Stimulated activated naive B cell treated with anti-CD40 and anti-IgM and Interleukin-4, amounts not matched to agents 10 μg/mL and 1 μg/mL and 100 μg/mL, for 72 hours (primary cell): Measurements from ENCODE around the gene NIPSNAP3A.

Experiments
- ATAC-seq, 2 donors: fragments of 150-1000 bp; cut with Tn5 transposase; replicated peaks; 2 replicates each; pipeline ENCODE4 v1.10.0; 2021; ENCODE audit warnings: moderate library complexity in 1 of 2
- DNase-seq: peaks from one replicate; pipeline ENCODE4 v3.0.0; 2021
- H3K27ac Mint-ChIP-seq: one replicate; pipeline ENCODE4 v1.8.0; 2022; ENCODE audit warnings: mild to moderate bottlenecking, mixed read lengths
- H3K27me3 Mint-ChIP-seq, 2 donors: one replicate each; pipeline ENCODE4 v1.8.0; 2022; ENCODE audit warnings: mixed read lengths in 2 of 2
- H3K36me3 Mint-ChIP-seq, 2 donors: one replicate each; pipeline ENCODE4 v1.8.0; 2022; ENCODE audit warnings: mixed read lengths in 2 of 2, mild to moderate bottlenecking in 1 of 2
- H3K4me1 Mint-ChIP-seq, 2 donors: one replicate each; pipeline ENCODE4 v1.8.0; 2022; ENCODE audit warnings: mixed read lengths in 2 of 2, mild to moderate bottlenecking in 1 of 2
- H3K4me3 Mint-ChIP-seq, 2 donors: one replicate each; pipeline ENCODE4 v1.8.0; 2022; ENCODE audit warnings: mild to moderate bottlenecking in 2 of 2, mixed read lengths in 2 of 2, moderate library complexity in 1 of 2
- H3K9me3 Mint-ChIP-seq, 2 donors: one replicate each; pipeline ENCODE4 v1.8.0; 2022; ENCODE audit warnings: mixed read lengths in 2 of 2, mild to moderate bottlenecking in 1 of 2

Gene NIPSNAP3A

DNA sequence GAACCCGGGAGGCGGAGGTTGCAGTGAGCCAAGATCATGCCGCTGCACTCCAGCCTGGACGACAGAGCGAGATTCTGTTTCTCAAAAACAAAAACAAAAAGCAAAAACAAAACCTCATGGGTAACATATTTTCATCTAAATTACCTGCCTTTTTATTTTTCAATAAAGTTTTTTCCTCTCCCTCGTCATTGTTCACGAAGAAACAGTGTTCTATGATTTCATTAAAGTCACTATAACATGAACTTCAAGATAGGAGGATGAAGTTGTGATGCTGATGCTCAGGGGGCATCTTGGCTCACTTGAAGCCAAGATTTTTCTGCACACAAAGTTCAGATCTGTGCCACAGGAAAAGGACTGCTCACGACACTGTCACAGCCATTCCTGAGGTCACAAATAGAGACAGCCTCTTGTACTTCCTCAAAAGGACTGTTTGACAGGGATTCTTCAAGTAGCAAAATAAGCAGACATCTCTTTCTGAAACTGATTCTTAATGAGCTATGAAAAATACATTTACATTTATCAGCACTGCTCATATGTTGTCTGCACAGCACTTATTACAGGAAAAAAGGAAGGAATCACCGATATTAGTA is 32.6 kb downstream of the NIPSNAP3A start:
- H3K36me3 Mint-ChIP-seq = peaks cover 4 to 18% of the 10 kb centered on the region in 2 donors
- H3K4me1 Mint-ChIP-seq = peaks cover 24 to 27% of the 10 kb centered on the region in 2 donors
- H3K27me3 Mint-ChIP-seq = no peaks in the 10 kb centered on the region
- H3K4me3 Mint-ChIP-seq = no peak overlapping the region
- peak overlapping the region; percentile 59 for H3K27ac Mint-ChIP-seq
- no peaks in the 10 kb centered on the region for H3K9me3 Mint-ChIP-seq
- ATAC-seq = no peak
- DNase-seq = no peak

DNA sequence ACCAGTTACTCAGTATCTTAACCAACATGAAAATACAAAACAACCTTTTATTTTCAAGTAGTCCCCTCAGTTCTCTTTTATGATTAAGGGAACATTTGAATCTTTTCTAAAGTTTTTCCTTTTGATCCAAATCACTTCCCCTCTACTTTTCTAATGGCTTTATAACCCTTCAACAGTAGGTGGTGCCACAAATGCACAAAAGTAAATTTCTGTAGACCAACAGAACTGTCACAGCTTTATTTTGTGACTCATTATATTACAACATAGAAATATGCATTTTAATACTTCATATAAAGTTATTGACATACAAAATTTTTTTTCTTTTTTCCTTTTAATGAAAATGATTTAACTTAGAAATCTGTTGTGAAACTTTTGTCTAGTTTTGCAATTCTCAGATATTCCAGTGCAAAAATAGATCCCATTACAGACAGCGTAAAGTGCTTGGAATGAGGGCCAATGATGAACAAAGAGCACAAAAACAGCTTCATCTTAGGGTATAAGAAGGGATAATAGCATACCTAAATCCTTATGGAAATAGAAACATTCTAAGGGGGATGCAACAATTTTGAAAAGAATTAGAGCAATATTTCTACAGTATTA is 33.4 kb downstream of the NIPSNAP3A start:
- peak; percentile 44 to 59 for ATAC-seq

DNA sequence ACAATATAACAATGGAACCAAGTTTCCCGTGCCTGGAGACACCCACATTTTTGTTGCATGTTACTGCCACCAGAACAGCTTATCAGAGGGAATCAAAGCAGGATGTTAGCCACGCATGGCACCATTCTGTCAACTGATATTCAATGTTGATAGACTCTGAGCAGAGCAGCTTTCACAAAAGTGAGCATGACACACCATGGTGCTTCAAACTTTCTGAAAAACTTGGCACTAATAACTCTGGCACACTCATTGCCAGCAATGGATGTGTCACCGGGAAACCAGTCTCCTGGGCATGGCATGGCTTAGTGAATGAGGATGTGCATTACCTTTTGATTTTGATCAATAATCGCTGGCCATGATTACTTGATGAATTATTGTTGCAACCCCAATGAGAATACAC is 36.1 kb downstream of the NIPSNAP3A start:
- Mint-ChIP-seq H3K4me3 (no peak overlapping the region), H3K27ac (no peak overlapping the region), H3K36me3 (peaks cover 2 to 13% of the 10 kb centered on the region in 2 donors), H3K27me3 (no peaks in the 10 kb centered on the region), H3K4me1 (peaks cover 15 to 27% of the 10 kb centered on the region in 2 donors), H3K9me3 (no peaks in the 10 kb centered on the region)
- ATAC-seq (no peak), DNase-seq (no peak)

More for the DNA sequence above, 33.4 kb downstream of the NIPSNAP3A start:
- Mint-ChIP-seq H3K36me3 (peaks cover 4 to 18% of the 10 kb centered on the region in 2 donors), H3K27ac (no peak overlapping the region), H3K27me3 (no peaks in the 10 kb centered on the region), H3K9me3 (no peaks in the 10 kb centered on the region), H3K4me3 (no peak overlapping the region), H3K4me1 (peaks cover 24 to 27% of the 10 kb centered on the region in 2 donors)
- no peak for DNase-seq

DNA sequence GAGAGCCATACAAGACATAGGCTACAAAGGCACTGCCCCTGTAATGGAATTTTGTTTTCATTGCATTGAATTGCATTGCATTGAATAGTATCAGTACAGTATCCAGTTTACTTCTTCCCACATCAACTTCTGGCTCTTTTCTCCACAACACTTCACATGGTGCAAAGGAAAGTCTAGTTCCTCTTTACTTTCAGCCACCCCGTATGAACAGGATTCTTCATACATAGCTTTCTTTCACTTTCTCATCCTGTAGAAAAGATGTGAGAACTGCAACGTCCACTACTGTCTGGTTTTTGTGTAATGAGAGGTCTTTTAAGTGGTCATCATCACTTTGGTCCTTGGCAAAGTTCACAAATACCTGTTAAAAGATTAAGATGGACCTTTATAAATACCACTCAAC is 36.6 kb downstream of the NIPSNAP3A start:
- Mint-ChIP-seq H3K36me3 (peaks cover 3 to 10% of the 10 kb centered on the region in 2 donors), H3K4me3 (peak overlapping the region; percentile 32 to 44), H3K9me3 (no peaks in the 10 kb centered on the region), H3K27ac (peak overlapping the region; percentile 80), H3K4me1 (peaks cover 15 to 27% of the 10 kb centered on the region in 2 donors), H3K27me3 (no peaks in the 10 kb centered on the region)
- no peak for DNase-seq
- peak; percentile 81 to 90 for ATAC-seq

DNA sequence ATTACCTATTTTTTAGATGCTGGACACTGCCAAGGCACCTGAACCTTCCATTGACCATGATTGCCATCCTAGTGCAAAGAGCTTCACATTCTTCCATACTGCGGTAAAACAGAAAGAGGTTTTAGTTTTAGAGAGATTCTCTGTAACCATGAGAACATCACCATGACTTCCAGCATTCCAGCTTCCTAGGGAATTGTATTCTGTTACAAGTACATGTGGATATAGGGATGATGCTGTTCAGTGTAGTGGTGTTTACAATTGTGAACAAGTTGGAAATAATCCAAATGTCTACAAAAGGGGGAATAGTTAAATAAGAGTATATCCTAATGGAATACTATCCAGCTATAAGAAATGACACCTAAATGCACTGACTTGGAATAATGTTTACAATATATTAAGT is 38.8 kb downstream of the NIPSNAP3A start:
- Mint-ChIP-seq H3K4me3 (no peak overlapping the region), H3K4me1 (peaks cover 6 to 16% of the 10 kb centered on the region in 2 donors), H3K9me3 (no peaks in the 10 kb centered on the region)

DNA sequence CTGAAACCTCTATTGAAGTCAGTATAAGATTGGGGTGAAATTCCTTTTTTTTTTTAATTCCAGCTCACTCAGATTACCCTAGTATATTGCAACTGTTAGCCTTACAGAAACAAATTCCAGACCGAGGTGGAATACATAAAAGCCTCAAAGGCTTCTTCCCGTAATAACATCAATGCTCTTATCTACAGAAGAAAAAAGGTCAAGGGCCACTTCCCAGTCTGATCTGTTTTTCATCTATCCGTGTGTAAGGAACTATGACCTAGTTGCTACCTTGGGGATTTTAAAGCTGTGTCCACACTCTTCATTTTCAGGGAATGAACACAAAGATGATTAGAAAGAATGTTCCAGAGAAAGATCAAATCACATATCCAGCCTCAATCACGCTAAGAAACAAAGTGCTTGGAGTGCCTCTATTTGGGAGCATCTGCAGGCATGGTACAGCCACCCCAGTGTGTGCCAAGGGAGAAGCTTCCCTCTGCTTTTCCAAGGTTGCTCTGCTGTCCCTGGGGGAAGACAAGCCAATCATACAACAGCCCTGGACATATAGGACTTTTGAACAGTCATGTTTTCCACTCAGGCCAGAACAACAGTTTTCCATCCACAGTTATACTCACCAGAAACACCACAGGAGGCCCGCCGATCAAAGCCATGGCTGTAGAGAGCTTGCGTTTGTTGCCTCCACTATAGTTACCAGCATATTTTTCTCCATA is 40.0 kb downstream of the NIPSNAP3A start:
- Mint-ChIP-seq H3K27ac (no peak overlapping the region), H3K4me1 (peaks cover 6 to 16% of the 10 kb centered on the region in 2 donors), H3K27me3 (no peaks in the 10 kb centered on the region), H3K9me3 (no peaks in the 10 kb centered on the region), H3K36me3 (peaks cover 3 to 9% of the 10 kb centered on the region in 2 donors), H3K4me3 (no peak overlapping the region)
- ATAC-seq (no peak), DNase-seq (no peak)

More for the DNA sequence above, 38.8 kb downstream of the NIPSNAP3A start:
- Mint-ChIP-seq H3K36me3 (peaks cover 3 to 9% of the 10 kb centered on the region in 2 donors), H3K27ac (no peak overlapping the region), H3K27me3 (no peaks in the 10 kb centered on the region)
- DNase-seq = no peak
- ATAC-seq = no peak

DNA sequence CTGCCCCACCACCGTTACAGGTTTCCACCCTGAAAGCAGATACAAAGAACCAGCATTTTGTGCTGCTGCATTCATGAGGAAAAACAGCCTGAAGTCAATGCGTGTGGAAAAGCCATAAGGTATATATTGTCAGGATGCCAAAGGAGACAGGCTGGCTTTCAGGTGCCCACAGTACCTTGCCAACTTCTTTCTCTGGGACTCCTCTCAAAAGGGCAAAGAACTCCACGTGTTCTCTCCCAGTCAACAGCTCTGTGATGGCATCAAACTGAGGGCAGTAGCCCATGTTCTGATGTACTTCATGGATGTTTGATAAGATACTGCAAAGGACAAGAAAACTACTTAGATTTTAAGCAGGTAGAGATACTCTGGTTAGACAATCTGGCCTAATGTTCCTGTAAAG is 40.8 kb downstream of the NIPSNAP3A start:
- Mint-ChIP-seq H3K27ac (no peak overlapping the region), H3K27me3 (no peaks in the 10 kb centered on the region), H3K4me1 (peaks cover 6 to 16% of the 10 kb centered on the region in 2 donors), H3K36me3 (peaks cover 6 to 13% of the 10 kb centered on the region in 2 donors), H3K9me3 (no peaks in the 10 kb centered on the region), H3K4me3 (no peak overlapping the region)
- ATAC-seq (no peak), DNase-seq (no peak)

DNA sequence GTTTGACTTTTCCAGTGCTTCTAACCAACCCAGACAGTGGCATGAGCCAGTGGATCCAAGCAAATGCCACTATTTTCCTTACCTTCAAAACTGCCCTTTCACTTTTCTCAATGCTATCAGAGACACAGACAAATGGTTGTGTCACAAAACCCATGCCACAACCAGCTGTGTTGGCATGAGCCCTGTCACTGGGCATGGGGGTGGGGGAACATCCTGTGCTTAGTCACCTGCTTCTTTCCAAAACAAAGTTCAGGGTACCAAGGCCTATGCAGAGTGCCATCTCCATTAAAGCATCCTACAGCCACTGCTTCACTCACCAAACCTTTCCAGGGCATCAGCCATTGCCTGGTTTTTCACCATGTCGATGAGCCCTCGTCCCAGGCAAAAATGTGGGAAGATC is 46.6 kb downstream of the NIPSNAP3A start:
- Mint-ChIP-seq H3K9me3 (no peaks in the 10 kb centered on the region), H3K36me3 (peaks cover 16 to 25% of the 10 kb centered on the region in 2 donors), H3K27me3 (no peaks in the 10 kb centered on the region), H3K4me3 (no peak overlapping the region), H3K27ac (peak overlapping the region; percentile 53), H3K4me1 (peaks cover 3 to 5% of the 10 kb centered on the region in 2 donors)
- DNase-seq (no peak), ATAC-seq (peak in 1 of 2 donors; percentile 31)

DNA sequence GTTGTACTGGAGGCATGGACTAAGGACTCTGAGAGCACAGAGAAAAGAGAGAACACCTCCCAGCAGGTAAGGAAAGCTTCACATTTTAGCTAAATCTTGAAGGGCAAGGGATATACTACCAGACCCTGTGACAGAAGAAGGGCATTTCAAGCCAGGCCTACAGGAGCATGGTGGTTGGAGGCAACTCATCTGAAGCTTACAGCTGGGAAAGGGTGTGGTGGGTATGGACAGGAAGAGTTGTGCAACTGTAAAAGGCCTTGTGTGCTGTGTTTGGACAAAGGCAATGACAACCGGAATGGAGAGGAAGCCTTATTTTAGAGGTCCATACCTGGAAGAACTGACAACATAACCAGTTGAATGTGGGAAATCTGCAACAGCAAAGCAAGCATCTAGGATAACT is 47.6 kb downstream of the NIPSNAP3A start:
- Mint-ChIP-seq H3K9me3 (no peaks in the 10 kb centered on the region), H3K4me3 (no peak overlapping the region), H3K36me3 (peaks cover 16 to 29% of the 10 kb centered on the region in 2 donors), H3K4me1 (peaks cover 3 to 5% of the 10 kb centered on the region in 2 donors), H3K27me3 (no peaks in the 10 kb centered on the region), H3K27ac (no peak overlapping the region)
- DNase-seq (no peak), ATAC-seq (no peak)

DNA sequence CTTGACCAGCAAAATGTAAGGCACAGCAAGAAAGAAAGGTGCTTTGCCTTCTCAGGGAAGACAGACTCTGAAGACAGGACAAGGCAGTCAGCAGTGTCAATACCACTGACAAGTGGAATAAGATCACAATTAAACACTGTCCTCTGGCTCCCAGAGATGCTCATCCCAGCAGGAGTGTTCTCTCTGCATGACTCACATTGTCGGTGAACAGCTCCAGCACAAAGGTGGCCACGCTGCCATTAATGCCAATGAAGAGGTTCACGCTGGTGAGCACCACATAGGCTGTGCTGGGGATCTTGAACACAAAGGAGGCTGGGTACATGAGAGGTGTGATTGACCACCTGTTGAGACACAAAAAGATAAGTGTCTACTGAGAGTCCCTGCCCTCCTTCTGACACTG is 48.4 kb downstream of the NIPSNAP3A start:
- Mint-ChIP-seq H3K27me3 (no peaks in the 10 kb centered on the region), H3K9me3 (no peaks in the 10 kb centered on the region), H3K27ac (no peak overlapping the region), H3K4me3 (no peak overlapping the region), H3K4me1 (peaks cover 3 to 5% of the 10 kb centered on the region in 2 donors), H3K36me3 (peaks cover 16 to 29% of the 10 kb centered on the region in 2 donors)
- no peak for ATAC-seq
- no peak for DNase-seq

DNA sequence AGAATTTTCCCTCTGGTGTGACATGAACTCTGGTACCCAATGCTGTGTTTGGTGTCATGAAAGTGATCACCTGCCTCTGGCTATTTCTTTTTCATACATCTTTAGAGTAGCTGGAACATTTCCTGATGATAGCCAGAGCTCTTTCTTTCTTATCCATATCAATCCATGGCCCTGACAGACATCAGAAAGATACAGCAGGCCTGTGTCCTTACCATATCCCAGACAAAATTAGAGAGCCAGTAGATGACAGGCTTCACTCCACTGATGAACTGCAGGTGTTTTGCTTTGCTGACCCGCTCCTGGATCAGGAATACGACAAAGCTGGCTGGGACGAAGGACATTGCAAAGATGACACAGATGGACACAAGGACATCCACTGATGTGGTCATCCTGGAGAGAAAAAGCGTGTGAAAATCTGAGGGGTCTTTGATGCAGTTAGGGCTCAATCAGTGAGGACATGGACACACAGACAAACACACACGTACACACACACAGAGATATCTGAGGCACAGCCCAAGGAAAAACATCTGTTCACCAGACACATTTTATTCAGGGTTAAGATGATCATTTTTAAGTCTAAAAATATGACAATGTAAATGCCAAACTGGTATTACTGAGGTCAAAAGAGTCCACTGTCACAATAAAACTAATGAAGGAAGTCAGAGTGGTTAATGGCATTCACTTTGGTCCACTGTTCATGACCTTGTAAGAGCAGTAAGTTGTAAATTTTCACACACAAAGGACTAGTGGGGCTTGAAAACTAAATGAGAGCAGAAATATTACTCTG is 50.9 kb downstream of the NIPSNAP3A start:
- no peak for ATAC-seq
- Mint-ChIP-seq H3K27ac (no peak overlapping the region), H3K4me3 (no peak overlapping the region), H3K27me3 (no peaks in the 10 kb centered on the region), H3K36me3 (peaks cover 14 to 32% of the 10 kb centered on the region in 2 donors), H3K9me3 (no peaks in the 10 kb centered on the region), H3K4me1 (peaks cover 3 to 5% of the 10 kb centered on the region in 2 donors)
- no peak for DNase-seq

DNA sequence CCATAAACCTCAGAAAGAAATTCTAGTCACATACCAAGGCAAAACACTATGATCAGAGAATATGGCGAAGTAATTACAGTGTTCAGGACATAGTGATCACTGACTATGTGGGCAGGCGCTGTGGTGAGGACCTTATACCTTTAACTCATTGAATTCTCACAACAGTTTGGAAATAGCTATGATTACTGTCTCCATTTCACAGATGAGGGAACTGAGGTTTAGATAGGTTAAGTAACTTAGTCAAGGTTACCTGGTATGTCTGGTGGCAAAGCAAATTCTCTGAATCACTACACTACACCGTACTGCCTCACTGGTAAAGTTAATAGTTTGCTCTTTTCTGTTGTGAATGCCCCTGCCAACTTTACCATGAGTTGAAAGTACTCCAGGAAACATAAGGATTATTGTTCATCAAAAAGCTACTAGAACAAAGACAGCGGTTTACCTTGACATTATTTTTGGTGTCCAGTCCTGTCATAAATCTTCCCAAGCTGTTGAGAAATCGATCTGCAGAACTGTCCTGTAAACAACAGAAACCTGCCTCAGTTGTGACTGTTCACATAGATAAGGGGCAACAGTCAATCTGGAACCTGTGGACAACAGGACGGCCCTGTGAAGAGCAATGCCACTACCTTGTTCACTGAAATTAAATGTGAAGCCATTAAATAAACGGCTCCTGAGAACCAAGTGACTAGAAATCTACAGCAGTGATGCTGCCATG is 52.7 kb downstream of the NIPSNAP3A start:
- Mint-ChIP-seq H3K36me3 (peaks cover 9 to 21% of the 10 kb centered on the region in 2 donors), H3K27ac (no peak overlapping the region), H3K4me3 (no peak overlapping the region), H3K9me3 (no peaks in the 10 kb centered on the region), H3K4me1 (no peaks in the 10 kb centered on the region), H3K27me3 (no peaks in the 10 kb centered on the region)
- ATAC-seq = no peak
- DNase-seq = no peak

DNA sequence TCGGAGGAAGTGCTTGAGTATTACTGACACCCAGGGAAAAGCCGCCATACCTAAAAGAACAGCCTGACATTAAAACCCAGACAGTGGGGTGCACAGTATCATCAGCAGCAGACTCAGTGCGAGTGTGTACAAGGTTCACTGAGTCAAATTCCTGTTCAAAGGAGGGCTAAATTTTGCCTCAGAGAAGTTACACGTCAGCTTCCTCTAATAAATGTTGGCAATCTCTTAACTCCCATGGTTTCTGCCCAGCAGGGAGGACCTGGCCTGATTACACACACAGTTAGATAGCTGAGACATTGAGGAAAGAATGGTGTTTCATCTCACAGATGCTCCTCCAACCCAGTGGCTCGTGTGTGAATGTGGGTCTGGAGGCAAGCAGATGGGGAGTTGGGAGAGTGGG is 54.6 kb downstream of the NIPSNAP3A start:
- no peaks in the 10 kb centered on the region for H3K27me3 Mint-ChIP-seq
- ATAC-seq = no peak
- no peak for DNase-seq
- H3K4me1 Mint-ChIP-seq = no peaks in the 10 kb centered on the region
- H3K36me3 Mint-ChIP-seq = peaks cover 9 to 26% of the 10 kb centered on the region in 2 donors
- no peak overlapping the region for H3K4me3 Mint-ChIP-seq
- no peak overlapping the region for H3K27ac Mint-ChIP-seq
- H3K9me3 Mint-ChIP-seq = no peaks in the 10 kb centered on the region

DNA sequence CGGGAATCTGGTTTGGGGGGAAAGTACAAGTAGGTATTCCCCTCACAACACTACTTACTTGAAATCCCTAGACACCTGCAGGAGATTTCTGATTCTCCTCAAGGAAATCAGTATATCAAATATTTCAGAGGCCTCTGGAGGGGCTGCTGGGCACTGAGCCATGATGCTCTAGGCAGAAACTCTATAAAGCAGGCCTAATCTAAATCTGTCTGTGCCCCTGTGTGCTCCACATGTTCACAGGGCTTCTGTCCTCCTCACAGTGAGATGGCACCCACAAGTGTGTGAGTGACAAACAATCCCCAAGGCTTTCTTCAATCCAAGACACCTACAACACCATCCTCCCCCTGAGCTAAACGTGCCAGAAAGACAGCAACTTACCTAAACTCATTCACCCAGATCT is 55.4 kb downstream of the NIPSNAP3A start:
- Mint-ChIP-seq H3K36me3 (peaks cover 6 to 26% of the 10 kb centered on the region in 2 donors), H3K27ac (no peak overlapping the region), H3K27me3 (no peaks in the 10 kb centered on the region), H3K4me1 (no peaks in the 10 kb centered on the region), H3K4me3 (no peak overlapping the region), H3K9me3 (no peaks in the 10 kb centered on the region)
- DNase-seq (no peak), ATAC-seq (no peak)
